ENCODE results near the gene XYLT1.

XYLT1 gene

DNA sequence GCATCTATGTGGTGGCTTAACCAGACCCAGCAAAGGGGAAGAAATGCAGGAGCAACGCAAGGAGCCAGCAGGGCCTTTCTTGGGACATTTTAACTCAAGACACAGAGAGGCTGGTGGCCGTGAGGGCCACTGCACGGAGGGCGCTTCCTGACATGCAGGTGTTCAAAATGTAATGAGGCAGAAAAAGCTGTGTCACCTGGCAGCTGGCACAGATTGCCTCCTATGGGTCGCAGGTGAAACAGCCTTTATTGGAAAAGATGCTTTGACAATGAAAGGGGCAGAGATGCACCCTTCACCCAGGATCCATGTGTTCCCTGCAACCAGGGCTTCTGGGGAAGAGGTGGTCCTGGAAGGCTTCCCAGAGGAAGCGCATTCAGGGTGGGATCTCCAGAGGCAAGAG, 219.3 kb downstream of the XYLT1 start:
- ChIA-PET POLR2A (ENCODE audit: low non-redundant PET) (no interaction called here), CTCF (no interaction called here)
- no peak overlapping the region for H3K27ac ChIP-seq
- DNase-seq (ENCODE audit: low spot score) = no peak
- TF ChIP-seq, protein P1, sequence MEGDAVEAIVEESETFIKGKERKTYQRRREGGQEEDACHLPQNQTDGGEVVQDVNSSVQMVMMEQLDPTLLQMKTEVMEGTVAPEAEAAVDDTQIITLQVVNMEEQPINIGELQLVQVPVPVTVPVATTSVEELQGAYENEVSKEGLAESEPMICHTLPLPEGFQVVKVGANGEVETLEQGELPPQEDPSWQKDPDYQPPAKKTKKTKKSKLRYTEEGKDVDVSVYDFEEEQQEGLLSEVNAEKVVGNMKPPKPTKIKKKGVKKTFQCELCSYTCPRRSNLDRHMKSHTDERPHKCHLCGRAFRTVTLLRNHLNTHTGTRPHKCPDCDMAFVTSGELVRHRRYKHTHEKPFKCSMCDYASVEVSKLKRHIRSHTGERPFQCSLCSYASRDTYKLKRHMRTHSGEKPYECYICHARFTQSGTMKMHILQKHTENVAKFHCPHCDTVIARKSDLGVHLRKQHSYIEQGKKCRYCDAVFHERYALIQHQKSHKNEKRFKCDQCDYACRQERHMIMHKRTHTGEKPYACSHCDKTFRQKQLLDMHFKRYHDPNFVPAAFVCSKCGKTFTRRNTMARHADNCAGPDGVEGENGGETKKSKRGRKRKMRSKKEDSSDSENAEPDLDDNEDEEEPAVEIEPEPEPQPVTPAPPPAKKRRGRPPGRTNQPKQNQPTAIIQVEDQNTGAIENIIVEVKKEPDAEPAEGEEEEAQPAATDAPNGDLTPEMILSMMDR (conservative IDR thresholded peaks at IDR 0.05; ENCODE audit: low read depth) = no peak

DNA sequence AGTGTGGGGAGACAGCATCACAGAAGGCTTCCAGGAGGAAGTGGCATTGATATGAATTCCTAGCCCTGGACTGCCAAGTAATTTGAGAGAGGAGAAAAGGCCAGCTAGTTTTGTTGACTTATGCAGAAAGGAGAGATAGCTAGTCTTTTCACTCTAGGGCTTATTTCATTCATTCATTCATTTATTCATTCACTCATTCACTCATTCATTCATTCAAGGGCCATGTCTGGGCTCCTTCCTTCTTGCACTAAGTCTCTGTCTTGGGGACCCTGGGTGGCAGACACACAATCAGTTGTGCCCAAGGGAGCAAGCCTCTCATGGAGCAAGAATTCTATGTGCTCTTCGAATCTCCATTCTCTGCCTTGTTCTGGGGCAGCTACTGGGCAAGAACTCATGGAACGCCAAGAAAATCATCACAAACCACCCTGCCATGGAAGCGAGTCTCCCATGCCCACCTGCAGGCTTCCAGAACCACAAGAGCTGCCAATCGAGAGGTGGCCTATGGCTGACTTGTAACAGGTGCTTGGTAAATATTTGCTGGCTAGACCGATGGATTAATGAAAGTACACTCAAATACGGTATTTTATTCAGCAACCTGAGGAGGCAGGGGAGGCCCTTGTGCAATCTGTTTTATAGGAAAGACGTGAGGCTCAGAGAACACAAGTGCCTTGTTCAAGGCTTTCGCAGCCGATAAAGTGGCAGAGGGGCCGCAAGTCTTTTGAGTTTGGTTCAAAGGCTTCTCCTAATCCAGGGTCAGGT, 223.6 kb downstream of the XYLT1 start:
- ChIA-PET CTCF (no interaction called here), POLR2A (ENCODE audit: low non-redundant PET) (no interaction called here)
- no peak for DNase-seq (ENCODE audit: low spot score)
- H3K27ac ChIP-seq = no peak overlapping the region
- TF ChIP-seq, protein P1 (conservative IDR thresholded peaks at IDR 0.05; ENCODE audit: low read depth) = no peak

DNA sequence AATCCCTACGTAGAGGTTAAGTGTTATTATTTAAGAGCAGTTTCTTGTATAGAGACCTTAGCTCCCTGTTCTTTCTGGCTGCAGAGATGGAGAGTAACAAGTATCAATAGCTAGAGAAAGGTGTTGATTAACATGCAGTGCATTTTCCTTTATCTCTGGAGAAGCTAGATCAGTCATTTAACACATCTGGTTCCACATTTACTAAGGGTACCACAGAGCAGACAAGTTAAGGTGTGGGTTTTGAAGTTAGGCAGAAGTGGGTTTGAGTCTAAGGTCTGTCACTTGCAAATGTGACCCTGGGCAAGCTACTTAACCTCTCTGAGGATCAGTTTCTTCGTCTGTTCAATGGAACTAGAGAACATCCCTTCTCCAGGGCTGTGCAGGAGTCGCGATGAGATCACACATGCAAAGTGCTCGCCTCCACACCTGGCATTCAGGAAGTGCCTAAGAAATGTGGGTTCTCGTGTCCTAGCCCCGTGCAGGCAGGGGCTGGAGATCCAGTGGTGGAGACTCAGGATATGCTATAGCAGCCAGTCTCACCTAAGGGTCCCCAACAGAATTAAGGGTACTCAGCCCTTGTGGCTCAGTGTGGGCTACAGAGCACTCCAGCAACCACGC, 224.4 kb downstream of the XYLT1 start:
- H3K27ac ChIP-seq = no peak overlapping the region
- ChIA-PET CTCF (no interaction called here), POLR2A (ENCODE audit: low non-redundant PET) (no interaction called here)
- TF ChIP-seq, protein P1 (conservative IDR thresholded peaks at IDR 0.05; ENCODE audit: low read depth) = no peak
- no peak for DNase-seq (ENCODE audit: low spot score)

DNA sequence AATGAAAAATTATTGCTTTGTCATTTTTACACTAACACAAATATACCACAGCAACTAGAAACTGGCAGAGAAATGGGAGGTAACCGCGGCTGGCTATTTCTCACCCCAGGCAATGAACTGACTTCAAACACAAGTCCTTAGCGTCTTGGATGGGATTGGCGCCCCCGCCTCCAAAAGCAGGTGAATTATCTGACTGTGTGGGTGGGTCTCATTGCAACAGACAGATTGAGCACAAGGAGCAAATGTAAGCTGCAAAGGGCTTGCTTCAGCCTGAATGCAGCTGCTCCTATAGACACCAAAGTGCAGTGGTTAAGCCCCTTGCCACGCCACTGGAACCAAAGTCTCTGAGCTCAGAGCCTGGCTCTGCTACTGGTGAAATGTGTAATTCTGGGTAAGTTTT, 225.0 kb downstream of the XYLT1 start:
- TF ChIP-seq, protein P1 (conservative IDR thresholded peaks at IDR 0.05; ENCODE audit: low read depth) = no peak
- H3K27ac ChIP-seq = no peak overlapping the region
- POLR2A ChIA-PET (ENCODE audit: low non-redundant PET) = no interaction called here
- DNase-seq (ENCODE audit: low spot score) = no peak
- CTCF ChIA-PET = no interaction called here

DNA sequence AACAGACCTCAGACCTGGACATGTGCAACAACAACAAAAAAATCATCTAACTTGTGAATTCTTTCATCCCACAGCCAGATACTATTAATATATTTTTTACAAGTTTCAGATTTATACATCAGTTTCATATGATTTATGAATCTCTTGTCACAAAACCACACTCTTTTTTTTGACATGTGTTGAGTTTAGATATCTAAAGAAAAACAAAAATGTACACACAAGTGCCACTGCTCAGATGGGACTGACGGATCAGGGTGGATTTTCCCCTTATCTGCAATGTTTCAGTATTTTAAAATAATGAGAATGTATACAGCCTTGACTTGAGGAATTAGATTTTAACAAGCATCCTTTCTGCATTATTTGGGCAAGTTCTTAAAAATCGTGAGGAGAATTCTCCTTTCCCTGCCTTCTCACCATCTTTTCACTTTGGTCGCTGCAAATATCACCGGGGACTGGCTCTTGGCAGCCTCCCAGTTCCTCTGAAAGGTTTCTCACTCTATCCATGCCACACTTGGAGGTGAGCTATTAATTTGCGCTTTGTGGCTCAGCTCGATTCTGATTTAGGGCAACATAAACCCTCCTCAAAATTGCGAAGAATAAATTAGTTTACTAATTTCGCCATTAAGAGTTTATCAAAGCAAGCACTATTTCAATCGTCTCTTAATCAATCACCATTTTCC, 225.7 kb downstream of the XYLT1 start:
- H3K27ac ChIP-seq = no peak overlapping the region
- POLR2A ChIA-PET (ENCODE audit: low non-redundant PET) = no interaction called here
- DNase-seq (ENCODE audit: low spot score) = no peak
- CTCF ChIA-PET = no interaction called here
- TF ChIP-seq, protein P1 (conservative IDR thresholded peaks at IDR 0.05; ENCODE audit: low read depth) = no peak

DNA sequence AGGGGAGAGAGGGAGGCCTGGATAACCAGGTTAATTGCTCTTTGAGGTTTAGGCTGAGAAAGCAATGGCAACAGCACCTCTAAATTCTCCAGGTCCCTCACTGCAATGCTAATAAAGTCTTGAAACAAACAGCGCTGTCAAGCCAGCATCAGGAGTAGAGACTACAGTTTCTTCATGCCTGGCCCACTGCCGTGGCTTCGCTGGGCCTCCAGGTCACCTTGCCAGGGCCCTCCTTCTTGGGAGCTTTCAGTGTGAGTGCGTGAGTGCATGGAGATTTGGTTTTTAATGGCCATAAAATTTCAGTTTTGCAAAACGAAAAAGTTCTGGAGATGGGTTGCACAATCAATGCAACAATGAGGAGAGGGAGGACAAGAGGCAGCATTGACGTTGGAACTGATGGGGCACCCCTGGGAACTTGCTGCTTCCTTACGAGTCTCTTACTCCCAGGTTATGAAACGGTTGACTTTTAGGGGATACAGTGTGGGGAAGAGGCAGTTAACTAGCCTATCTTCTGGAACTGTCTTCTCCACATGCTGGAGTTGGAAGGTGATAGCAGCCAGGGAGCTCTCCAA, 229.4 kb downstream of the XYLT1 start:
- DNase-seq (ENCODE audit: low spot score) = no peak
- TF ChIP-seq, protein P1 (conservative IDR thresholded peaks at IDR 0.05; ENCODE audit: low read depth) = no peak
- CTCF ChIA-PET = interaction anchor here (0.6 kb wide), 1 partner anchor 86 kb away, joined by 3 read pairs; no protein-coding TSS in a partner anchor
- no peak overlapping the region for H3K27ac ChIP-seq
- POLR2A ChIA-PET (ENCODE audit: low non-redundant PET) = no interaction called here
